KMS-11 (cell line): ENCODE data around the gene CAMTA2.

ENCODE experiments used
- H2AFZ ChIP-seq: fragments of 200-600 bp; sonication (generic); 2 replicates; pipeline ENCODE4 v1.6.1; 2016; ENCODE audit warnings: antibody characterized with exemption, mixed run types, low read depth
- H3K27ac ChIP-seq: fragments of 200-600 bp; sonication (generic); 2 replicates; pipeline ENCODE4 v1.6.1; 2016; ENCODE audit warnings: mild to moderate bottlenecking, mixed run types
- H3K27me3 ChIP-seq: fragments of 200-600 bp; sonication (generic); 2 replicates; pipeline ENCODE4 v1.6.1; 2017; ENCODE audit warnings: mild to moderate bottlenecking, low read depth, mixed run types, moderate library complexity; ENCODE audit not compliant: insufficient read depth
- H3K36me3 ChIP-seq: fragments of 200-600 bp; sonication (generic); 2 replicates; pipeline ENCODE4 v1.6.1; 2017; ENCODE audit warnings: mild to moderate bottlenecking, mixed run types; ENCODE audit not compliant: insufficient read depth
- H3K4me1 ChIP-seq: fragments of 200-600 bp; sonication (generic); 2 replicates; pipeline ENCODE4 v1.6.1; 2016; ENCODE audit warnings: mild to moderate bottlenecking, low read depth, mixed run types; ENCODE audit not compliant: poor library complexity, severe bottlenecking
- H3K4me2 ChIP-seq: fragments of 200-600 bp; sonication (generic); 2 replicates; pipeline ENCODE4 v1.7.0; 2016; ENCODE audit warnings: mild to moderate bottlenecking, mixed run types
- H3K4me3 ChIP-seq: fragments of 200-600 bp; sonication (generic); IDR thresholded peaks from 2 replicates; pipeline ENCODE4 v1.6.1; 2017; ENCODE audit warnings: low read depth, low read length, mixed read lengths; ENCODE audit not compliant: insufficient read depth
- H3K79me2 ChIP-seq: fragments of 200-600 bp; sonication (generic); 2 replicates; pipeline ENCODE4 v1.6.1; 2016; ENCODE audit warnings: low read depth, mixed run types; ENCODE audit not compliant: insufficient read depth
- H3K9ac ChIP-seq: fragments of 200-600 bp; sonication (generic); 2 replicates; pipeline ENCODE4 v1.6.1; 2016; ENCODE audit warnings: mild to moderate bottlenecking, mixed run types
- H4K20me1 ChIP-seq: fragments of 200-600 bp; sonication (generic); 2 replicates; pipeline ENCODE4 v1.6.1; 2016; ENCODE audit warnings: mild to moderate bottlenecking, mixed run types; ENCODE audit not compliant: insufficient read depth
- CTCF ChIP-seq: fragments of 200-600 bp; sonication (generic); conservative IDR thresholded peaks from 2 replicates; pipeline ENCODE4 v1.6.1; 2017; ENCODE audit warnings: low read depth, mild to moderate bottlenecking, antibody characterized with exemption, low read length, moderate library complexity, mixed read lengths

CAMTA2 gene

DNA sequence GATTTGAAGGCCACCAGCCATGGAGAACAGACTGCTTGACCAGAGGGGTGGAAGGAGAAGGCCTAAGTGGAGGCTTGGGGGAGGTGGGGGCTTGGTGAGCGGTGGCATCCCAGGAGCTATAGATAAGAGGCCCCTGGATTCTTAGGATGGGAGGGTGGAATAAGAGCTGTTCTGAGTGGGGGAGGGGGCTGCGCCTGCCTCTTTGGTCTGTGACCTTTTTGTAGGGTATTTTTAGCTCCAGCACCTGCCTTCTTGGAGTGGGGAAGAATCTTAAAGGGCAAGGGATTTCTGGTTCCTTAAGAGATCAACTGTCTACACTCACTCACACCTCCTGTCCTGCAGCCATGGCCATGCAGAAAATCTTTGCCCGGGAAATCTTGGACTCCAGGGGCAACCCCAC, 36.0 kb downstream of the CAMTA2 start:
- Histone ChIP-seq H3K36me3 (no peaks in the 10 kb centered on the region), H4K20me1 (no peaks in the 10 kb centered on the region), H3K4me1 (no peaks in the 10 kb centered on the region), H3K79me2 (peaks cover 6% of the 10 kb centered on the region; the same call in 1 of the 2 replicates), H3K27ac (no peak overlapping the region; the same call in 1 of the 2 replicates), H3K27me3 (no peaks in the 10 kb centered on the region), H3K4me2 (peak overlapping the region; percentile 51), H3K4me3 (no peak overlapping the region), H2AFZ (no peak overlapping the region), H3K9ac (no peak overlapping the region; the same call in 1 of the 2 replicates)
- TF ChIP-seq CTCF: no peak

DNA sequence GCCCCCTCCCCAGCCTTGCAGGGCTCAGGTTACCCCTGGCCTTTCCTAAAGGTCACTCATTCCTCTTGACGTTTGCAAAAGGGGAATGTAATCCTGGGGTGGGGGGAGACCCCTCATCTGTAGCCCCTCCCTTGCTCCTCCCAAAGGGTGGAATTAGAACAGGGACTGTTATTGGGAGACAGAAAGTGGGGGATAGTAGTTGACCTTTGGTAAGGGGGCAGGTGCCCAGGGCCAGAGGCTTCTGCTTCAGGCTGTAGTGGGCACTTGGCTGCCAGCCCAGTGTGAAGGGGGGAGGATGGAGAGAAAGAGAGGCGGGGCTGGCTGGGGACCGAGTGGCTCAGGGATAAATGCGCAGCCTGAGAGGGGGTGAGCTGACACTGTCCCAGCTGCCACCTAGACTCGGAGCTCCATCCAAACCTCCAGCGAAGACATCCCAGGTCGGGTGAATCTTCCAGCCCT, 36.7 kb downstream of the CAMTA2 start, which contains the start of gene ENO3:
Gene ENO3, plus strand, starts transcription at position 374 of the 459 bp plus-strand sequence. CDS start 711 bp downstream, outside the sequence.
- no peaks in the 10 kb centered on the region for H3K4me1 ChIP-seq
- H3K27me3 ChIP-seq: no peaks in the 10 kb centered on the region
- H3K79me2 ChIP-seq: peaks cover 8% of the 10 kb centered on the region; the same call in 1 of the 2 replicates
- no peak within 1 kb of the TSS for H3K4me3 ChIP-seq
- peak within 1 kb of the TSS; percentile 66 for H3K9ac ChIP-seq
- TF ChIP-seq CTCF: no peak
- H3K27ac ChIP-seq: peak within 1 kb of the TSS; percentile 85
- H4K20me1 ChIP-seq: no peaks in the 10 kb centered on the region
- no peak within 1 kb of the TSS for H2AFZ ChIP-seq
- no peaks in the 10 kb centered on the region for H3K36me3 ChIP-seq
- H3K4me2 ChIP-seq: peak within 1 kb of the TSS; percentile 51

- no peak overlapping the region for H2AFZ ChIP-seq
- H3K9ac ChIP-seq: peak overlapping the region; percentile 66
- no peak for TF ChIP-seq CTCF
- H3K27me3 ChIP-seq: no peaks in the 10 kb centered on the region
- no peaks in the 10 kb centered on the region for H3K36me3 ChIP-seq
- no peak overlapping the region for H3K4me3 ChIP-seq
- no peaks in the 10 kb centered on the region for H4K20me1 ChIP-seq
- H3K27ac ChIP-seq: peak overlapping the region; percentile 85
- peaks cover 8% of the 10 kb centered on the region; the same call in 1 of the 2 replicates for H3K79me2 ChIP-seq
- H3K4me1 ChIP-seq: no peaks in the 10 kb centered on the region
- H3K4me2 ChIP-seq: peak overlapping the region; percentile 51; the same call in 1 of the 2 replicates
Measured at GRCh38 chr17:4950075-4950745, 37.3 kb downstream of the CAMTA2 start.

- H3K4me1 ChIP-seq: no peaks in the 10 kb centered on the region
- H3K9ac ChIP-seq: peak overlapping the region; percentile 66
- H2AFZ ChIP-seq: no peak overlapping the region
- H3K36me3 ChIP-seq: no peaks in the 10 kb centered on the region
- no peak overlapping the region for H3K4me3 ChIP-seq
- no peak for TF ChIP-seq CTCF
- H4K20me1 ChIP-seq: no peaks in the 10 kb centered on the region
- peak overlapping the region; percentile 85 for H3K27ac ChIP-seq
- H3K79me2 ChIP-seq: peaks cover 8% of the 10 kb centered on the region; the same call in 1 of the 2 replicates
- no peak overlapping the region for H3K4me2 ChIP-seq
- no peaks in the 10 kb centered on the region for H3K27me3 ChIP-seq
Measured at GRCh38 chr17:4949321-4950074, 38.0 kb downstream of the CAMTA2 start.
